ENCODE measurements around the gene FNDC1. TPM values are rescaled to one million over a fixed set of nuclear protein-coding genes. Genes with fewer than 3 reads are reported as not detected.
A peak's percentile ranks its signal among the peaks of the same experiment; 100 is the strongest.

FNDC1 gene
- total RNA-seq, 1 donor from 2014 or later = 0.49 TPM

DNA sequence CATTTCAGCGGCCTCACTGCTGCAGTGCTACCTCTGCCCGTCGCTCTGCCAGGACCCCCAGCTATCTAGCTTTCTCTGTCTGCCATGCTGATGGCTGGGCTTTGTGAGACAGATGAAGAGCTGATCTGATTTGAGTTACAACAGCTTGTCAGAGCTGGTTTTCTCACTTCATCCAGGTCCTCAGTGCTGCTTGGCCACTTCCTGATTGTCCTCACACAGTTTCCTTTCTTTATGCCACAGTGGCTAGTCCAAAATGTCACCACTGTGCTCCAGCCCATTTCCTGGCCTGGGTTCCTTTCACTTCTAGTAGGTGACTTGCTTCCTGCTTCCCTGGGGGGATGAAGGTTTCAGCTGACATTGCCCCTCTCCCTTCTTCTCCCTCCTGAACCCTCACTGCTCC lies 35.4 kb downstream of the FNDC1 start:
- no peaks in the 10 kb centered on the region for H3K36me3 ChIP-seq

DNA sequence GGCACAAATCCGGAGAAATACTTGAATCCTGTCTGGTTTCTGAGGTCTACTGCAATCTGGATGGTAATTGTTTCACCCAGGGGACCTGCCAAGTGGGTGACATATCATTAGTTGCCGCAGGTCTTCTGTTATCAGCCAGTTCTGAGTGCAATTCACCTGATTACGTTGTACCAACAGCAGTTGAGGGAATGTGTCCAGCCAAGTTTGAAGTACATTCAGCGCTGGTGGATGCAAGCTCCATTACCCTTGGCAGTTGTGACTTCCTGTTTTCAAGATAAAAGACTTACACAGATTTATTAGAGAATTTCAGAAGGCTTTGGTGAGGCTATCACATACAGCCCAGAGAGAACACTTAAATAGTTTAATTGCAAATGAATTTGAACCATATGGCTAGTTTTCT lies 42.8 kb downstream of the FNDC1 start:
- no peaks in the 10 kb centered on the region for H3K9me3 ChIP-seq
- H3K4me3 ChIP-seq = no peak overlapping the region
- intact Hi-C loops (cut with DNase I) = no loop called here
- H3K27ac ChIP-seq = no peak overlapping the region
- no peak for DNase-seq (ENCODE audit: extremely low spot score in 2 of 2)
- no peaks in the 10 kb centered on the region for H3K4me1 ChIP-seq
- no peaks in the 10 kb centered on the region for H3K36me3 ChIP-seq
- TF ChIP-seq, protein P1, sequence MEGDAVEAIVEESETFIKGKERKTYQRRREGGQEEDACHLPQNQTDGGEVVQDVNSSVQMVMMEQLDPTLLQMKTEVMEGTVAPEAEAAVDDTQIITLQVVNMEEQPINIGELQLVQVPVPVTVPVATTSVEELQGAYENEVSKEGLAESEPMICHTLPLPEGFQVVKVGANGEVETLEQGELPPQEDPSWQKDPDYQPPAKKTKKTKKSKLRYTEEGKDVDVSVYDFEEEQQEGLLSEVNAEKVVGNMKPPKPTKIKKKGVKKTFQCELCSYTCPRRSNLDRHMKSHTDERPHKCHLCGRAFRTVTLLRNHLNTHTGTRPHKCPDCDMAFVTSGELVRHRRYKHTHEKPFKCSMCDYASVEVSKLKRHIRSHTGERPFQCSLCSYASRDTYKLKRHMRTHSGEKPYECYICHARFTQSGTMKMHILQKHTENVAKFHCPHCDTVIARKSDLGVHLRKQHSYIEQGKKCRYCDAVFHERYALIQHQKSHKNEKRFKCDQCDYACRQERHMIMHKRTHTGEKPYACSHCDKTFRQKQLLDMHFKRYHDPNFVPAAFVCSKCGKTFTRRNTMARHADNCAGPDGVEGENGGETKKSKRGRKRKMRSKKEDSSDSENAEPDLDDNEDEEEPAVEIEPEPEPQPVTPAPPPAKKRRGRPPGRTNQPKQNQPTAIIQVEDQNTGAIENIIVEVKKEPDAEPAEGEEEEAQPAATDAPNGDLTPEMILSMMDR (IDR thresholded peaks at IDR 0.05) = no peak
- TF ChIP-seq POLR2A (IDR thresholded peaks at IDR 0.05) = no peak
- TF ChIP-seq POLR2AphosphoS5 (IDR thresholded peaks at IDR 0.05; ENCODE audit: insufficient read depth in 1 of 2, low read depth in 1 of 2) = no peak
- no peaks in the 10 kb centered on the region for H3K27me3 ChIP-seq

More for the DNA sequence above, 35.4 kb downstream of the FNDC1 start:
- H3K27ac ChIP-seq = peak overlapping the region; percentile 50
- TF ChIP-seq, protein P1 (IDR thresholded peaks at IDR 0.05) = no peak
- no peak for TF ChIP-seq POLR2AphosphoS5 (IDR thresholded peaks at IDR 0.05; ENCODE audit: insufficient read depth in 1 of 2, low read depth in 1 of 2)
- no peak for TF ChIP-seq POLR2A (IDR thresholded peaks at IDR 0.05)
- DNase-seq (ENCODE audit: extremely low spot score in 2 of 2) = no peak
- no peaks in the 10 kb centered on the region for H3K4me1 ChIP-seq
- no peak overlapping the region for H3K4me3 ChIP-seq
- H3K27me3 ChIP-seq = no peaks in the 10 kb centered on the region
- intact Hi-C loops (cut with DNase I) = no loop called here
- no peaks in the 10 kb centered on the region for H3K9me3 ChIP-seq

DNA sequence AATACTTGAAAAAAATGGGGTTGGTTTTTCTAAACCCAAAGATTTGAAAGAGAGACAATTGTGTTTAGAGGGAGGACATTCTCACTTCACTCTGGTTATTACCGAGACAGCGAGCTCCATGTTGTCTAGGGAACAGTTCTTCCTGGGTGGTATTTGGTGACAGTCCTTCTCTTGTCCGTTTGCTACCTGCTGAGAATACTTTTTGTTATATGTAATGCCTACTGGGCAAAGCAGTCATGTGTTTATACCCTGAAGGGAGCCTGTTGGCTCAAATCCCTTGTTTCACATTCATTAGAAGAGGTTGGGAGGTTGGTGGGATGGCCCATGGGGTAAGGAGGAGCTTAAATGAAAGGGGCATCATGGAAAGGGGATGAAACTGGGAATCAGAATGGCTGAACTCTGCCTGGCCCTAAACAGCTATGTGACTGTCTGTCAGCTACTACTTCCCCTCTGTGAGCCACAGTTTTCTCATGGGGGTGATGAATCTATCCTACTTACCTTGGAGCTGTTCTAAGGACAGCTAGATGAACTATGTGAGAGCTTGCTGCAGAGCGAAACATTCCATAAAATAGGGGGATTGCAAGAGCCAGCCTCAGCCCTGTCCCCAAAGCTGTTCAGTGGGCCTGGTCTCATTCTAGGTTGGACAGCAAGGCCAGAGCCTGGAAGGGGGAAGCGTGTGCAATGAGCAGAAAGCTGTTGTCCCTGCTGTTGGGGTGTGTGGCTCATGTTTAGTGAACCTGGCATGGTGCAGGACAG lies 43.5 kb downstream of the FNDC1 start:
- DNase-seq (ENCODE audit: extremely low spot score in 2 of 2) = no peak
- Histone ChIP-seq H3K4me1 (no peaks in the 10 kb centered on the region), H3K4me3 (no peak overlapping the region), H3K9me3 (no peaks in the 10 kb centered on the region), H3K36me3 (no peaks in the 10 kb centered on the region), H3K27ac (peak overlapping the region; percentile 30), H3K27me3 (no peaks in the 10 kb centered on the region)
- TF ChIP-seq POLR2A (IDR thresholded peaks at IDR 0.05) (no peak), POLR2AphosphoS5 (IDR thresholded peaks at IDR 0.05; ENCODE audit: insufficient read depth in 1 of 2, low read depth in 1 of 2) (no peak)
- TF ChIP-seq, protein P1 (IDR thresholded peaks at IDR 0.05) = no peak
- intact Hi-C loops (cut with DNase I) = no loop called here

DNA sequence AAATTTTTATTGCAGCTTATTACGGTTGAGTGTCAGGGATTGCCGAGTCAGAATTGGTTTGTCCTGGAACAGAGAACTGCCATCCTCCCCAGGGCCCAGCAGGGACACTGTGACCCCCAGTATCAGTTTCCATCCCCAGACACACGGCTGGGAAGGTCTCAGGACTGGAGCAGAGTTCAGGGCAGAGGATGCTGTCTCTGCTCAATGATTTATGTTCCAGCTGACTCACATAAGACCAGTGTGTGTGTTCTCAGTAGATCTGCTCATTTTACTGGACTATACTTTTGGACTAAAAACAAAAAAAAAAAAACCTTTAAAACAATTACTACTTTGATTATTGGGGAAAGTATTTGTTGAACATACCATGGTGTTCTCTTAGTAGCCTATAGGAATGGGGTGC lies 44.2 kb downstream of the FNDC1 start:
- H3K4me1 ChIP-seq = no peaks in the 10 kb centered on the region
- intact Hi-C loops (cut with DNase I) = no loop called here
- no peak for DNase-seq (ENCODE audit: extremely low spot score in 2 of 2)
- no peaks in the 10 kb centered on the region for H3K9me3 ChIP-seq
- no peaks in the 10 kb centered on the region for H3K36me3 ChIP-seq
- H3K27me3 ChIP-seq = no peaks in the 10 kb centered on the region
- no peak overlapping the region for H3K4me3 ChIP-seq
- TF ChIP-seq POLR2A (IDR thresholded peaks at IDR 0.05) = no peak
- TF ChIP-seq POLR2AphosphoS5 (IDR thresholded peaks at IDR 0.05; ENCODE audit: insufficient read depth in 1 of 2, low read depth in 1 of 2) = no peak
- TF ChIP-seq, protein P1 (IDR thresholded peaks at IDR 0.05) = no peak
- H3K27ac ChIP-seq = peak overlapping the region; percentile 30

DNA sequence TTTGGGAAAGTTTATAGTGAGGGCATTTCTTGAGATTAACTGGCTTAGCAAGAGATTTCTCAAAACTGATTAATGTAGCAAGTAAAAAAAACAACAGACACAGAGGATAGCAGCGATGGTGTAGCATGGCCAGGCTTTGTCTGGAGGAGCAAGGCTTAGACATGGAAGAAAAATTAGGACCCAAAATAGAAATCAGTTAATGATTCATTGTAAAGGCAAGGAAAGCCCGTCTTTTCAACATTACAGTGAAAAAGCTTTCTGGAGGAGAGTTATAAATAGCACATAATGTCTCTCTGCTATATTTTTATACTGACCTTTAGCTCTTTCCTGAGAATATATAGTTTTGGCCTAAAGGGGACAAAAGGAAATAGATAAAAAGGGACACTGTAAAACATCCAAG lies 45.1 kb downstream of the FNDC1 start:
- Histone ChIP-seq H3K36me3 (no peaks in the 10 kb centered on the region), H3K27me3 (no peaks in the 10 kb centered on the region), H3K9me3 (no peaks in the 10 kb centered on the region), H3K4me3 (no peak overlapping the region), H3K4me1 (no peaks in the 10 kb centered on the region), H3K27ac (no peak overlapping the region)
- TF ChIP-seq POLR2AphosphoS5 (IDR thresholded peaks at IDR 0.05; ENCODE audit: insufficient read depth in 1 of 2, low read depth in 1 of 2) (no peak), POLR2A (IDR thresholded peaks at IDR 0.05) (no peak)
- TF ChIP-seq, protein P1 (IDR thresholded peaks at IDR 0.05) = no peak
- DNase-seq (ENCODE audit: extremely low spot score in 2 of 2) = no peak
- intact Hi-C loops (cut with DNase I) = no loop called here
